Cardiac septum (tissue), 1 donor: Measurements from ENCODE around the gene PCP4L1. TPM values are rescaled to one million over a fixed set of nuclear protein-coding genes. Genes with fewer than 3 reads are reported as not detected.

Experiments
- DNase-seq: peaks from one replicate; pipeline ENCODE4 v3.0.0-alpha.2; 2020; ENCODE audit warnings: low spot score
- intact Hi-C: fragments of 100-400 bp; cut with DNase I; formaldehyde crosslinking; loops from one replicate; pipeline ENCODE4 v1.14.0; 2022
- total RNA-seq: library from RNA; stranded (reverse); fragmentation: NEBNext Ultra II Directional; extraction: Animal tissue kit (Norgen Biotek cat#: 25700); gene quantifications from one replicate; pipeline ENCODE4 v1.2.1, GENCODE V29; 2021
- donor health status: DM: no; HTN: no; CAD: no.

Gene PCP4L1
- total RNA-seq, 1 donor from 2014 or later, result 0.38 TPM

DNA sequence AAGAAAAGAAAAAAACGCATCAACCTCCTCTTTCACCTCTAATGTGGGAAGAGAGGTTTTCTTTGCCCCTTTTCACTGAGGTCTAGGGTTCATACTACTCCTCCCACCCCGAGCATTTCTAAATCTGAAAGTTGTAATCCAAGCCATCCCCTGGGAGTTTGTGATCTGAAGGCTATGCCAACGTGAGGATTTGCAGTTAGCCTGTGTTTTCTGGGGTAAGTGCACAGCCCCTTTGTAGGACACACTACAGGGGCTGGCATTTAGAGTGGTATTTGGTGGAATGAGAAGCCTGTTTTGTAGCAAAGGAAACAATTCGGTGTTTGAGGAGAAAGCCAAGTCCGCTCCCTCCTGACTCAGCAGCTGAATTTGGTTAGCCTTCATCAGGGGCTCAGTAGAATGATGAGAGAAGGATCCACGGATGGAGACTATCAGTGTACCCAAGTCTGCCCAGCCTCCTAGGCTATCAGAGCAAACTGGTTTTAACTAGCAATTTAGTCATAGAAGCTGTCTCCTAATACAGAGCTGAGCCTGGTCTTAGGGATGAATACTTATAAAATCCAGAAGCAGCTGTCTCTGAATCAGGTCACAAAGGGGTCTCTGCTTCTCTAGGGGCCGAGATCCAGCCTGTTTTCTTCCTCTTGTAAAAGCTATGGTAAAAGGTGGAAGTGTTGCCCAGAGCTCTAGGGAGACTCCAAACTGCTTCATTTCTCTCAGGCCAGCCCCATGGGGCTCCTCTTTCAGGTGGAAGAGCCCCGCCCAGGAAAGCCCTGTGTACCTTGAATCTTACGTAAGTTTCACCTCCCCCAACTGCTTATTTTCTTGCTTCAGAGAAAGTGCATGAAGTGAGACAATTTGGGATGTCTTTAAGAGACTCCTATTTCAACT lies 2.1 kb downstream of the PCP4L1 start:
- no peak for DNase-seq
- intact Hi-C loops, result no loop called here

DNA sequence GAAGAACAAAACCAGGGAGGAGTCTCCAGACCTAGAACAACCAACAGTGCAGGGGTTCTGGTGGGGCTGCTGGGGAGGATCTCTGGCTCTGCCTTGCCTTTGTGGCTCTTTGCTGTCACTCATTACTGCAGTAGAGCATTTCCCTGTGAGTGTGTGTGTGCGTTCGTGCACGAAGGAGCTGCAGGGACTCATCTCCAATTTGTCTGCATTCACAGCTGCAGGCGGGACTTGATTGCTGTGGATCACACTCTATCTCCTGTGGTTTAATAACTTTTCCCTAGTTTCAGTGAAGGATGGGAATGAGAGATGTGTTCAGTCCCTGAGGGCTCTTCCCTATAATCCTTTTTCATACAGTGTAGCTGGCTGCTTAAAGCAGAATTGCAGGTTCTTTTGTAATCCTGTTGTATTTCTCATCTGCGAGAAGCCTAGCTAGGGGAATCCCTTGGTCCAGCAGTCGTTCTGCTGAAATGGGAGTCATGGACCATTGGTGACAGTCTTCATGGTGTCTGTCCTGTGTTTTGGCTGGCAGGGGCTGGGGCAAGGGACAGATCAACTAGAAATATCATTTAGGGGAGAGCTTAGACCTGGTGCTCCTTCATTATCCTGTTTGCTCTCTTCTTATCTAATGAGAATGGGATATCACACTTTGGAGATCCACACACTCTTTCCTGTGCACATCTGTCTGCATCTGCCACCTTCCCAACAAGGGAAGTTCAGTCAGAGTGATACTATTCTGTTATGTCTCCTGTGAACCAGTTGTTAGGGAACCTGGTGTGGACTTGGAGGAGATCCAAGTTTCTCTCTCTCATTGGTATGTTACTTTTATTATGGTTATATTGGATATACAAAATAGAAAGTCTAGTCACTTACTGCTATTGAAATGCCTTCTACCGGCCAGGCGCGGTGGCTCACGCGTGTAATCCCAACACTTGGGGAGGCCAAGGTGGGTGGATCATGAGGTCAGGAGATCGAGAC lies 3.0 kb downstream of the PCP4L1 start:
- no peak for DNase-seq
- intact Hi-C loops, result no loop called here

DNA sequence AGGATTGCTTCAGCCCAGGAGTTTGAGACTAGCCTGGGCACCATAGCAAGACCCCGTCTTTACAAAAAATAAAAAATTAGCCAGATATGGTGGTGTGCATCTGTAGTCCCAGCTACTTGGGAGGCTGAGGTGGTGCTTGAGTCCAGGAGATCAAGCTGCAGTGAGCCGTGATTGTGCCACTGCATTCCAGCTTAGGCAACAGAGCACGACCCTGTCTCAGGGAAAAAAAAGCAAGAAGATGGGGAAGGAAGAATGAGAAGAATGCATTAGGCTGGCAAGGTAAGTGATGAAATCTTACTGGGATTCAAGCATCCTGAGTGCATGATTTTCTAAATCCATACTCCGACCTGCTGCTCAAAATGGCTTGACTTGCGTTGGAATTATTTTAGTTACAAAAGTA lies 6.8 kb downstream of the PCP4L1 start:
- intact Hi-C loops, result no loop called here
- DNase-seq, result no peak

DNA sequence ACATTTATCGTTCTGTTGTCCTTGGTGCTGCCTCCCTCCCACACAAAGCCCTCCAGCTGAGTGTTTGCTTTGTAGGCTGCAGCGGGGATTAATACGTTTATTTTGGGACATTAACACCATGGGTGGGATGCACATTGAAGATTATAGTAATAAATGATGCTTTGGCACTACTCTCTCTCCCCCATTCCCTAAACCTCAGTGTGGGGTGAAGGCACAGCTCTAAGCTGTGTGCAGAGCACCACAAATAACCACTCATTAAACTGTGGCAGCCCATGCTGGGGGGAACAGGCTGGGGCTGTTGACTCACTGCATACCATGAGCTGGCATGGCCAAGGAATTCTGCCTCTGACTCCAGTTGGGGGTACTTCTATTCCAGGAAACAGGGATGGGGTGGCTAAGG lies 7.7 kb downstream of the PCP4L1 start:
- intact Hi-C loops, result no loop called here
- DNase-seq, result no peak

DNA sequence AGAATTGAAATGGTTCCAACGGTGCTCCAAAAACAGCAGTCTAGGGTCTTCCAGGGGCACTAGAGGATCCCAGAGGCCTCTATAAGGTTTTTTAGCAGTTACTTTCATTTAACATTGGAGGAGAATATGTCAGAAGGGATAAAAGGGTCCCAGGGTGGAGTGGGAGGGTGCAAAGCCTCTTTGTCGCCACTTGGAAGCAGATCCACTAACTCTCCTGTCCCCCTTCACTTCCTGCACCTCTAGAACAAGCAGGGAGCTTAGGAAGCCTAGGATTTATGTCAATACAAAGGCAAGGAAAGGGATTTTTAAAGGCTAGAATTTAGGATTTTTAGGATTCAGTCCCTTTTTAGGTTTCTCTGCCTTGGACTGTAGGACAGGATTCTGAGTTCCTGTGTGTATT lies 8.3 kb downstream of the PCP4L1 start:
- DNase-seq, result no peak
- intact Hi-C loops, result no loop called here

DNA sequence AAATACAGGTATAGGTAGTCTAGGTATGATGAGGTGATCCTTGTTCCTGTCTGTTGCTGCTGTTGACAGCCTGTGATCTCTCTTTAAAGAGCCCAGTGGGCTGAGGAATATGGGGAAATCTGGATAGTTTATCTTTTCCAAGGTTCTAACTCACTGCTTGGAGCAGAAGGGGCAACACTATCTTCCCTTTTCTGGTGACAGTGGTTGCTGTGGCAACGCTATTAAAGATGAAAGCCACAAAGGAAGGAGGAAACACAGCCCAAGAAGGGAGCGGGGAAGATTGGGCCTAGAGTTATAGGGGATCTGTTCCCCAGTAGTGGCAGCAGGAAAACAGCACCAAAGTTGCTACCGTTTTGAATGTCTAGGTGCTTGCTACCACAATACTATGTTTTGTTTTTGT lies 8.8 kb downstream of the PCP4L1 start:
- intact Hi-C loops, result no loop called here

DNA sequence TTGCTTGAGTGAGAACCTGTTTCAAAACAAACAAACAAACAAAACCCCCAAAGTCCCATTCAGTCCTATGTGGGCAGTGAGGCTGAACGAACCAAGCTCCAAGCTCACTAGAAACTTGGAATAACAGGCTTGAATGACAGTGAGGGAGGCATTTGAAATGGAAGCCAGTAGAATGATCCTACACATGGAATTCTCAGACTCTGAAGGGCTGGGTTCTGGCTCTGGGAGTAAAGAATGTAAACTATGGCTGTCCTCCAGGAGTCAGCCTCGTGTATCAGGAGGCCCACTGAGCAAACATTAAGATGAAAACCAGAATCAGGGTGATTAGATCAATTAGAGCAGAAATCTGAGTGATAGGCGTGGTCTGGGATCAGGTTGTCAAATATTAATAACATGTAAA lies 14.9 kb downstream of the PCP4L1 start:
- intact Hi-C loops, result no loop called here
- DNase-seq, result no peak

More for the DNA sequence above, 8.8 kb downstream of the PCP4L1 start:
- no peak for DNase-seq

DNA sequence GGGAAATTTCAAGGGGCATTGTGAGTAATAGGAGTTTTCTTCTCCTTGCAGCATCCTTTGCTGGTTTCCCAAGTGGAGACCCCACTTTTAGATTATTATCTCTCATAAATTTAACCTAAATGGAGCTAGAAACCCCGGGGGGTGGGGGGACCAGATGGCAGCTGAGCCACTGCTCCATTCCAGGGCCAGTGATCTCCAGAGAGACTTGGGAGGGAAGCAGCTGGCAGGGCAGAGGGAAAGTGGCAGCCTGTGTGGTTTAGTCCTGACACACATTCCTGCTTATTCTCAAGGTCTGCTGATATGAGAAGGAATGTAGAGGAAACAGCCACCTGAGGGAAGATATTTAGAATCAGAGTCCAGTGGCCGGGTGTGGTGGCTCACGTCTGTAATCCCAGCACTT lies 16.3 kb downstream of the PCP4L1 start:
- DNase-seq, result no peak
- intact Hi-C loops, result no loop called here

DNA sequence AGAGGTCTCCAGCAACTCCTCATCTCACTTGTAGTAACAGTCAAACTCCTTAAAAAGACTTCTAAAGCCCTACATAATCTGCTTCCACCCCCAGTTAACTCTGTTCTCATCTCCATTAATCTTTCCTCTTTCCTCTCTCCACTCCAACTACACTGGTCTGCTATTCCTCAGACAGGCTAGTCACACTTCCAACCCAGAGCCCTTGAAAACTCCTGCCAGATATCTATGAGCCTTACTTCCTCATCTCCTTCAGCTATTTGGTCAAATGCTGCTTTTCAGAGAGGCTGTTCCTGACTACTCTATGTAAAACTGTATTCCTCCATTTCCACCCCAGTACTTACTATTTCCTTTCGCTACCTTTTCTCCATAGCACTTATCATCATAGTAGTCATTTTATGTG lies 24.4 kb downstream of the PCP4L1 start:
- intact Hi-C loops, result no loop called here
- DNase-seq, result no peak

DNA sequence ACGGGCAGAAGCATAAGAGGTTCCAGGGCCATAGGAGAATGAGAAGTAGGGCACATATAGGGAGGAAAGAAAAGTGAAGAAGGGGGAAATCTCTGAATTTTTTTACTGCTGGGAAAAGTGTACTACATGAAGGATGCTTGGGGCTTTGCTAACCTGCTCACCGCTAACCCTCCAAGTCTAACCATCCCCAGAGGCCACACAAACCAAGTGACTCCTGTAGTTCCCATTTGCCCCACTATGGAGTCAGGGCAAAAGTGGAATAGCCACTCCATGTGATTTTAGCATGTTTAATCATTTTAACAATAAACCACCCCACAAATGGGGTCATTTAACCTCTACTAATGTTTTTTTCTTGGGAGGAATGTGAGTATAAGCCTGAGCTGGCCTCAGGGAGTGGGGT lies 26.6 kb downstream of the PCP4L1 start:
- intact Hi-C loops, result no loop called here
- no peak for DNase-seq

DNA sequence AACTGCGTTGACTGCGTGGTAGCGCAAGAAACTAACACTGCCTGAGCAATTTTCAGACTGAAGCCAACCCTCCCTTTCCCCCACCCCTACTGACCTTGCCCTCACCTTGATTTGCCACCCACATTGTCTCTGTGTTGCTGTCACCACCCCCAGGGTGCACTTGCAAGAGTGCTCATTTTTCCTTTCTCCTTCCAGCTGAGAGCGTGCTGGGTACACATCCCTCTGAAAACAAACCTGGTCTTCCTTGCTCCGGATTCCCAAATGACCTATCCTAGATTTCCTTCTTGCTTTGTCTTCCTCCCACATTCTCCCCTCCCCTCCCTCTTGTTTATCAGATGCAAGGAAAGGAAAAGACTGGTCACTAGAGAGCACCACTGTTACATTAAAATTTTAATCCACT lies 27.0 kb downstream of the PCP4L1 start:
- intact Hi-C loops, result no loop called here
- no peak for DNase-seq

DNA sequence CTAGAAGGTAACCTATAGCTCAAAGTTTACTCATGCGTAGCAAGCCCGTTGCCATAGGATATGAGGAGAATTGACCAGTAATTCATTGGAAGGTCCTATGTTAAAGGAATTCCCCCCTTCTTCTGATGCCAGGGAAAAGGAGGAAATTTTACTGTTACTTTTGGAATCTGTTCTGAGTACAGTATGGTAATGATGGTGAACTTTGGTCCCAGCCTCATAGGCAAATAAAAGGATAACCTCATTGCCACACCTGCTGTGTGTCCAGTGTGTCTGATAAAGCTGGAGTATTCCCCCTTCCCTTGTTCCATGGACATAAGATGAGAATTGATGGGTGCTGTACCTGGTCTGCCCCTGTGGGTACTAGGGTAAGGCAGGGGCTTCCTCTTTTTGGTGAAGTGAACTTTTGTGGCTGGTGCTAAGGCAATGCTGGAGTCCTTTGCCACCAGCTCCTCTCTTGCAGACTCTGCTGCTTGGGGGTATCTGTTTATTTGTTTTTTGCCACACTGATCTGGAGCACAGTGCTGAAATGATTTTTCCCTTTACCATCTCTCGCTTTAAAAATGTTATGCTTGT lies 29.0 kb downstream of the PCP4L1 start:
- no peak for DNase-seq
- intact Hi-C loops, result no loop called here

DNA sequence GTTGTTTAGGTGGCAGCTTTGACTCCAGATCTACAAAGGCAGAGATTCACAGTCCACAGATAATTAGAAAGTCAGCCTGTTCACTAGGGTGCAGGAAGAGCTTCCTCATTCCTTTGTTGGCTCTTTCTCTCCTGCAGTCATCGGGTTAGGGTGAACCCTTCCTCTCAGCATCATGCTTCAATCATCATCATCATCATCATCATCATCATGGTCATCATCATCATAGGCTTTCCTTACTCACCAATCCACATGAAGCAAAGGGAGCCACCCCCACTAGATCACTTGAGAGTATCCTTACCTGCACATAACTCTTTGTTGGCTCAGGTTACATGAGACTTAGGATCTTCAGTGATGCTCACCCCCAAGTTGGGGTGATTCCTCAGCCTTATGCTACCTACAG lies 32.2 kb downstream of the PCP4L1 start:
- intact Hi-C loops, result loop anchor here (5.0 kb wide), 1 partner anchor 98 kb away; no protein-coding TSS in a partner anchor
- DNase-seq, result no peak

DNA sequence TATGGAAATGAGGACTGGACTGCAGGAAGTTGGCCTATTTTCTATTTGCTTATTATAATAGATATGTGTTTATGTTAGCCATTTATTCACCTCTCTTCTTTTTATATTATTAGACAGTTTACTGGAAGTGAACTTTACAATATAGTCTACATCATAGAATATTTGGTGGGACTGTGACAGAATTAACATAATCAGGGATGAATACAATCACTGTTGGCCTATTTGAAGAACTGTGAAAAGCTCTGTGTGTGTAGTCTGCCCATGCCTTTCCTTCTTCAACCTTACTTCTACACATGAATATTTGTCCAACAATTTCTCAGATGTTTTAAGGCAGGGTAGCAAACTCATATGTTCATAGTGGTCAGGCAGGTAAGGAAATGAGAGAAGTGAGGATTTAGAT lies 38.9 kb downstream of the PCP4L1 start:
- DNase-seq, result no peak
- intact Hi-C loops, result no loop called here

DNA sequence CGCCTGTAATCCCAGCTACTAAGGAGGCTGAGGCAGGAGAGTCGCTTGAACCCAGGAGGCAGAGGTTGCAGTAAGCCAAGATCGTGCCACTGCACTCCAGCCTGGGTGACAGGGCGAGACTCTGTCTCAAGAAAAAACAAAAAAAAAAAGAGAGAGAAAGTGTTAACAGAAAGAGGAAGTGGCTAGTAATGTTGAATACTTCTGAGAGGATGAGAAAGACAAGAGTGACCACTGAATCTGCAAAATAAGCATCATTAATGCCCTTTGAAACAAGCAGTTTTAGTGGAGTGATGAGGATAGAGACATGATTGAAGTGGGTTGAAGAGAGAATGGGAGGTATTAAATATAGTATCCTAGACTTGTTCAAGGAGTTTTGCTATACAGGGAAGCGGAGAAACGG lies 39.6 kb downstream of the PCP4L1 start:
- DNase-seq, result no peak
- intact Hi-C loops, result no loop called here

DNA sequence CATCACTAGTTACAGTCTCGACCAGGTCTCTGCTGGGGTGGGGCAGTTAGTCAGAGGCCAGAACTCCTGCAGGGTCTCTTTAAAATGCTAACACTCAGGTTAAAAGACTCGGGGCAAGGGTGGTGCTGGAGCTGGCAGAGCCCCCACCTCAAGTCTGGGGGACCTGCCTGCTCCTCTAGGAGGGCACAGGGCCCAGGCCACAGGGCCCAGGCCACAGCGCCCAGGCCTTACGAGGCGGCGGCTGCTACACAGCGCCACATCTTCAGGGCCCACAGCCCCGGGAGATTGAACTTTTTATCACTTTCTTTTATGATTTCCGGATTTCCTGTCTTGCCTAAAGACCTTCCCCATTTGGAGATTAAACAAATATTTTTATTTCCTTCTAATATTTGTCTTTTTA lies 40.8 kb downstream of the PCP4L1 start:
- intact Hi-C loops, result no loop called here
- DNase-seq, result no peak

DNA sequence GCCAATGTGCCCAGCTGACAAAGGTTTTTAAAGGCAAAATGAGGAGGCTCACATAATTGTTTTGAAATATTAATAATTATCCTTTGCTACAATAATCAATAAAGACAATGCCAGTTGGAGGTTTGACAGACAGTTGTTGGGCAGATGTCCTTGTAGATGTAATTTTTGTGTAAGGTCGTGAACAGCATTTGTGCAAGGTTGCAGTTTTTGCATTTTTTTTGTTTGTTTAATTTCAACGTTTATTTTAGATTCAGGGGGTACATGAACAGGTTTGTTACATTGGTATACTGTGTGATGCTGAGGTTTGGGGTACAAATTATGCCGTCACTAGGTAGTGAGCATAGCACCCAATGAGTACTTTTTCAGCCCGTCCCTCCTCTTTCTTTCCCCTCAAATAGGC lies 41.9 kb downstream of the PCP4L1 start:
- intact Hi-C loops, result no loop called here
- no peak for DNase-seq

DNA sequence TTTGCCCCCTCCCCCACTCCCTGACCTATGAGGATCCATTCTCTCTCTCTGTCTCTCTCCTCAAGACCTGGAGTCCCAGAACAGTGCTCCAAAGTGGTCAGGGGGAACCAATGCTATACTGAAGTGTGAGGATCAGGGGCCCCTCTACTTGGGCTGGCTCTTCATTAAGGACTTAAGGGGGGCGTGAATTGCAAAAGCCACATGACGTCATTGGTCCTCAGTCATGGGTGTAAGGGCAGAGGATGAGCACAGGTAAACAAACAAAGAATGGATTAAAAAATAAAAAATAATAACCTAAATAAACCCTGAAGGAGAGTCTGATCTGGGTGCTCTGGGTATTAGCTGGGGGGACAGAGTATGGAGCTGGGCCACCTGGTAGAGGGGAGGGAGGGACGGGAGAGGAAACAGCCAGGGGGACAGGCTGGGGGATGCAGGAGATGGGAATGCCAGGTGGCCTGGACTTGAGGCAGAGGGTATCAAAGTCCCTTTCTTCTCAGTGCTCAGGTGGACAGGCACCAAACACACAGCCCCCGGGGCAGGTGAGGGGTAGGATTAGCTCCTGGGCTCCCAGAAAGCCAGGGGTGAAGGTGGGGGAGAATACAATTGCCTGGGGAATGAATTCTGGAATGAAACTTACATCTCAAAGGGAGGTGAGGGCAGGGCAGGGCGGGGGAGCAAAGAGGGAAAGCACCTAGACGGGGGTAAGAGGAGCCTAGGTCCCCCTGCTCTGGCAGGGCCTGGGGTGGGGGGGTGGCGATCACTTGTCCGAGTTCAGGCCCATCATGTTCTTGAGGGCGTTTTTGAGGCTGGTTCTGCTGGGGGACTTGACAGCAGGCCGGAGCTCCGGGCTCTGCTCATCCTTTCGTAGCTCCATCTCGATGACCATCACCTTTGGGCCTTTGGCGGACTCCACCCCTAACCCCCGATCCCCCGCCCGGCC lies 46.7 kb downstream of the PCP4L1 start:
- DNase-seq, result no peak
- intact Hi-C loops, result no loop called here

DNA sequence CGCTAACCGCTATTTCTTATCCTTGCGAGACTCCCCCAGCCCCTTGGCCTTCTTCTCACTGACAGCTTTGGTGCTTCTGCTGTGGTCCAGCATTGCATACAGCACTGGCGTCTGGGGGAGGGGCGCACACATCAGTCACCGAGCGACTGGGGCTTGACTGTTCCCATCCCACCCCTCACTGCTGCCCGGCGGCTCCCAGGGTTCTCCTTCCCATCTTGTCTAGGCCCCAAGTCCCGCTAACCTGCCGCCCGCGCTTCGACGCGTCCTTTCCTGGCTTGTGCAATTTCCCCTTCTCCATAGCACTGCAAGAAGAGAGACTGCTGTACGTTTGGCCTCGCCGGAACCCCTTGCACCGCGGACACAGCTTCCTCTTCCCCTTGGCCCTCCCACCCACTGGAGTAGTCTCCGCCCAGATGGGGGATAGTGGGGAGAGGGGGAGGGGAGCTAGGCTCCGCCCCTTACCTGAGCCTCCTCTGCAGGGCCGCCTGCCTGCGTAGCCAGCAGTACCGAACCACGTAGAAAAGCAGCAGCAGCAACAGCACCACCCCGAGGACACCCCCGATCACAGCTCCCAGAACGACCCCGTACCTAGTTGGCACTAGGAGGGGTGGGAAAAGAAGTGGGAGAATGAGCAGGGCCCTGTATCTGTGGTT lies 47.4 kb downstream of the PCP4L1 start:
- intact Hi-C loops, result no loop called here
- DNase-seq, result peak; percentile 96
